Keratinocyte (primary cell): Measurements from ENCODE around the gene ADGRL3. TPM values are rescaled to one million over a fixed set of nuclear protein-coding genes. Genes with fewer than 3 reads are reported as not detected.

ENCODE experiments used
- DNase-seq: peaks from one replicate; pipeline ENCODE4 v3.0.0-alpha.2; 2011; ENCODE audit warnings: low read depth, missing footprints, low spot score
- FAIRE-seq: peaks from 2 replicates; lab custom pipeline; 2011; peaks lifted over from hg19 to GRCh38; lab: Jason Lieb, UNC
- H2AFZ ChIP-seq: 2 replicates; pipeline ENCODE4 v1.6.0; 2012; ENCODE audit warnings: low read length, control low read depth, inconsistent platforms; ENCODE audit not compliant: control insufficient read depth
- H3K27ac ChIP-seq: 2 replicates; pipeline ENCODE4 v1.5.1; 2011; ENCODE audit warnings: low read length; ENCODE audit not compliant: control insufficient read depth, insufficient read depth
- H3K27me3 ChIP-seq: 3 replicates; pipeline ENCODE4 v1.6.0; 2011; ENCODE audit warnings: low read length; ENCODE audit not compliant: control insufficient read depth, insufficient read depth; ENCODE audit errors: extremely low read depth
- H3K36me3 ChIP-seq, 2 experiments: 2 replicates in 1 of 2; 3 replicates in 1 of 2; pipeline ENCODE4 v1.5.1; 2011; ENCODE audit warnings: low read length in 2 of 2, mild to moderate bottlenecking in 1 of 2; ENCODE audit not compliant: control insufficient read depth in 2 of 2, insufficient read depth in 2 of 2; ENCODE audit errors: extremely low read depth in 1 of 2
- H3K4me1 ChIP-seq: 3 replicates; pipeline ENCODE4 v1.5.1; 2011; ENCODE audit warnings: low read length; ENCODE audit not compliant: control insufficient read depth, insufficient read depth; ENCODE audit errors: extremely low read depth
- H3K4me2 ChIP-seq: 3 replicates; pipeline ENCODE4 v1.6.0; 2011; ENCODE audit warnings: low read depth, low read length; ENCODE audit not compliant: control insufficient read depth, insufficient read depth; ENCODE audit errors: extremely low read depth
- H3K4me3 ChIP-seq, 3 experiments: fragments of 200-600 bp in 1 of 3; sonication (generic) in 1 of 3; 2 replicates in 2 of 3; 3 replicates in 1 of 3; pipeline ENCODE4 v1.5.1; 2011 to 2016; ENCODE audit warnings: low read length in 3 of 3, mild to moderate bottlenecking in 3 of 3, control low read depth in 2 of 3, inconsistent platforms in 1 of 3, low read depth in 1 of 3, mixed read lengths in 1 of 3, mixed run types in 1 of 3, moderate library complexity in 1 of 3; ENCODE audit not compliant: control insufficient read depth in 2 of 3, insufficient read depth in 2 of 3; ENCODE audit errors: extremely low read depth in 1 of 3
- H3K79me2 ChIP-seq: 2 replicates; pipeline ENCODE4 v1.6.0; 2012; ENCODE audit warnings: low read length; ENCODE audit not compliant: control insufficient read depth, insufficient read depth
- H3K9ac ChIP-seq: 3 replicates; pipeline ENCODE4 v1.6.0; 2011; ENCODE audit warnings: low read length; ENCODE audit not compliant: control insufficient read depth, insufficient read depth; ENCODE audit errors: extremely low read depth
- H3K9me1 ChIP-seq: 3 replicates; pipeline ENCODE4 v1.6.0; 2011; ENCODE audit warnings: low read length; ENCODE audit not compliant: control insufficient read depth, insufficient read depth; ENCODE audit errors: extremely low read depth
- H3K9me3 ChIP-seq: 2 replicates; pipeline ENCODE4 v1.5.1; 2012; ENCODE audit warnings: low read depth, low read length; ENCODE audit not compliant: control insufficient read depth
- H4K20me1 ChIP-seq: 3 replicates; pipeline ENCODE4 v1.6.0; 2011; ENCODE audit warnings: low read length; ENCODE audit not compliant: control insufficient read depth, insufficient read depth; ENCODE audit errors: extremely low read depth
- CTCF ChIP-seq, 3 experiments: IDR thresholded peaks in 1 of 3; conservative IDR thresholded peaks in 1 of 3; optimal IDR thresholded peaks in 1 of 3; 2 replicates in 2 of 3; 3 replicates in 1 of 3; pipeline versions ENCODE3 to v1.5.1; 2011; ENCODE audit warnings: low read length in 3 of 3, mild to moderate bottlenecking in 3 of 3, moderate library complexity in 2 of 3, control low read depth in 1 of 3, inconsistent platforms in 1 of 3; ENCODE audit not compliant: insufficient read depth in 2 of 3; ENCODE audit errors: extremely low read depth in 1 of 3
- EZH2 ChIP-seq: IDR thresholded peaks from one replicate; pipeline ENCODE4 v1.6.1; 2012; ENCODE audit warnings: inconsistent platforms, mild to moderate bottlenecking, low read length, moderate library complexity
- dilution Hi-C: fragments of 300-500 bp; cut with MboI; formaldehyde crosslinking; loops from one replicate; pipeline ENCODE4 v1.7.0; 2020; ENCODE audit warnings: low sequenced_read_pairs; ENCODE audit not compliant: extremely low pct_ligation_motif_present
- polyA plus RNA-seq, 5 experiments: library from polyadenylated mRNA; depleted of rRNA in 3 of 5; stranded (reverse) in 3 of 5; stranded (forward) in 1 of 5; unstranded in 1 of 5; fragments of >200 nt; gene quantifications; 1 replicate in 1 of 5; 2 replicates in 3 of 5; 3 replicates in 1 of 5; pipeline versions ENCODE4 v1.2.1 to v1.2.3, GENCODE V29; 2011 to 2012; ENCODE audit warnings: missing spikeins in 2 of 5, low read depth in 1 of 5, low replicate concordance in 1 of 5

ADGRL3 gene
- polyA plus RNA-seq, 1 donor (not counting 4 experiments of a cell fraction or from before 2014, with no cell fraction given): 0.18 TPM

- Histone ChIP-seq H2AFZ (no peak overlapping the region), H3K36me3 (no peaks in the 10 kb centered on the region), H3K27me3 (no peaks in the 10 kb centered on the region), H3K27ac (no peak overlapping the region), H3K4me1 (no peaks in the 10 kb centered on the region), H4K20me1 (no peaks in the 10 kb centered on the region), H3K9me3 (no peaks in the 10 kb centered on the region), H3K79me2 (no peaks in the 10 kb centered on the region), H3K9ac (no peak overlapping the region), H3K4me3 (no peak overlapping the region), H3K4me2 (no peak overlapping the region), H3K9me1 (no peaks in the 10 kb centered on the region)
- TF ChIP-seq EZH2: no peak
- no peak for TF ChIP-seq CTCF (optimal IDR thresholded peaks at IDR 0.05 in 1 of 3, IDR thresholded peaks at IDR 0.05 in 1 of 3, conservative IDR thresholded peaks at IDR 0.05 in 1 of 3; ENCODE audit: extremely low read depth in 1 of 3, insufficient read depth in 2 of 3, low read length in 3 of 3)
- FAIRE-seq (no peak), DNase-seq (no peak)
- dilution Hi-C loops: no loop called here
These were observed 713.5 kb downstream of the ADGRL3 start for GRCh38 chr4:61913619-61914018.

DNA sequence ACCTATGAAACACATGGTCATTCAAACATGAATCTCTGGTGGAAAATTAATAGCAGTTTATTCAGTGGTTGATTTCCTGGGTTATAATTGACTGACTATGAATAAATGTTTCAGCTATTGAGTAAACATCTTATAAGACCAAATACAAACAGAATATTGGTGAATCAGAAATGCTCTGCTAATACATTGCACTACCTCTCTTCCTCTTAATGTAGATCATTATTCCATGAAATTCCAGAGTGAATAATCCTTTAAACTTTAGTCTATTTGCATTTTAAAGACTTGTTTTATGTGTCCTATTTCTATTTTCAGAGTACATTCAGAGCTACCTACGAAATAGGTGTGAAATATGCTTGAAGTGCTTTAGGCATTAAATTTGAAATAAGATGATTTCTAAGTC is 715.4 kb downstream of the ADGRL3 start:
- Histone ChIP-seq H4K20me1 (no peaks in the 10 kb centered on the region), H3K9ac (no peak overlapping the region), H3K4me3 (no peak overlapping the region), H3K9me1 (no peaks in the 10 kb centered on the region), H3K36me3 (no peaks in the 10 kb centered on the region), H3K79me2 (no peaks in the 10 kb centered on the region), H2AFZ (no peak overlapping the region), H3K27me3 (no peaks in the 10 kb centered on the region), H3K4me1 (no peaks in the 10 kb centered on the region), H3K9me3 (no peaks in the 10 kb centered on the region), H3K4me2 (no peak overlapping the region), H3K27ac (no peak overlapping the region)
- dilution Hi-C loops: no loop called here
- TF ChIP-seq CTCF (optimal IDR thresholded peaks at IDR 0.05 in 1 of 3, IDR thresholded peaks at IDR 0.05 in 1 of 3, conservative IDR thresholded peaks at IDR 0.05 in 1 of 3; ENCODE audit: extremely low read depth in 1 of 3, insufficient read depth in 2 of 3, low read length in 3 of 3) (no peak), EZH2 (no peak)
- FAIRE-seq (no peak), DNase-seq (no peak)
